B cell (primary cell): Measurements from ENCODE around the gene PARD3. TPM values are rescaled to one million over a fixed set of nuclear protein-coding genes. Genes with fewer than 3 reads are reported as not detected.

Experiments used
- ATAC-seq: fragments of 200-7000 bp; cut with Tn5 transposase; one replicate; pipeline ENCODE4 v1.10.0; 2021; ENCODE audit warnings: low read depth, mild to moderate bottlenecking, moderate number of reproducible peaks, moderate library complexity
- CTCF ChIA-PET: fragments of 350-600 bp; sonication (Branson Sonifier 250); formaldehyde crosslinking; loops from one replicate; lab custom pipeline; 2021; ENCODE audit warnings: antibody characterized with exemption, inconsistent platforms; lab: Charles Lee
- POLR2A ChIA-PET: fragments of 350-600 bp; sonication (Branson Sonifier 250); formaldehyde crosslinking; loops from one replicate; lab custom pipeline; 2021; ENCODE audit warnings: antibody characterized with exemption; lab: Charles Lee
- DNase-seq: peaks from one replicate; pipeline ENCODE4 v3.0.0; 2013
- H2AFZ ChIP-seq: 2 replicates; pipeline ENCODE4 v1.6.1; 2012; ENCODE audit warnings: mild to moderate bottlenecking, low read depth, low read length; ENCODE audit not compliant: insufficient read depth, poor library complexity, severe bottlenecking
- H3K27ac ChIP-seq, 2 donors: 1 replicate in 1 of 2; 2 replicates in 1 of 2; pipeline ENCODE4 v1.5.1; 2012 to 2013; ENCODE audit warnings: low read length in 2 of 2, mild to moderate bottlenecking in 2 of 2, moderate library complexity in 1 of 2
- H3K27me3 ChIP-seq, 4 experiments: fragments of 200-600 bp in 1 of 4; sonication (generic) in 1 of 4; replicated peaks in 1 of 4; 1 replicate in 2 of 4; 2 replicates in 2 of 4; pipeline versions ENCODE4 v1.6.1 to v1.7.0; 2013 to 2016; ENCODE audit warnings: low read length in 3 of 4, mild to moderate bottlenecking in 2 of 4, mixed read lengths in 1 of 4, moderate library complexity in 1 of 4; ENCODE audit not compliant: insufficient read depth in 4 of 4, control insufficient read depth in 3 of 4; ENCODE audit errors: control extremely low read depth in 1 of 4
- H3K36me3 ChIP-seq, 2 experiments: replicated peaks in 1 of 2; 1 replicate in 1 of 2; 2 replicates in 1 of 2; pipeline versions ENCODE4 v1.6.1 to v1.7.1; 2013; ENCODE audit warnings: low read length in 1 of 2; ENCODE audit not compliant: insufficient read depth in 2 of 2, control insufficient read depth in 1 of 2; ENCODE audit errors: control extremely low read depth in 1 of 2, extremely low read depth in 1 of 2
- H3K4me1 ChIP-seq, 2 donors: fragments of 200-600 bp in 1 of 2; sonication (generic) in 1 of 2; 1 replicate in 1 of 2; 2 replicates in 1 of 2; pipeline versions ENCODE4 v1.5.1 to v1.6.1; 2013 to 2017; ENCODE audit warnings: low read length in 2 of 2; ENCODE audit not compliant: control insufficient read depth in 2 of 2, insufficient read depth in 2 of 2
- H3K4me2 ChIP-seq: replicated peaks from 2 replicates; pipeline ENCODE3; 2012; ENCODE audit warnings: mild to moderate bottlenecking, low read depth, low read length; ENCODE audit not compliant: poor library complexity, severe bottlenecking
- H3K4me3 ChIP-seq, 5 experiments: fragments of 200-600 bp in 1 of 5; sonication (generic) in 1 of 5; 1 replicate in 3 of 5; 2 replicates in 2 of 5; pipeline versions ENCODE4 v1.5.1 to v1.7.0; 2011 to 2016; ENCODE audit warnings: low read length in 4 of 5, mild to moderate bottlenecking in 4 of 5, low read depth in 2 of 5, control low read depth in 1 of 5, moderate library complexity in 1 of 5; ENCODE audit not compliant: insufficient read depth in 1 of 5; ENCODE audit errors: control extremely low read depth in 1 of 5, extremely low read depth in 1 of 5
- H3K79me2 ChIP-seq: fragments of 200-600 bp; sonication (generic); one replicate; pipeline ENCODE4 v1.6.0; 2016; ENCODE audit warnings: low read length; ENCODE audit not compliant: control insufficient read depth, insufficient read depth
- H3K9ac ChIP-seq: fragments of 200-600 bp; sonication (generic); 2 replicates; pipeline ENCODE4 v1.6.1; 2017; ENCODE audit warnings: mild to moderate bottlenecking, low read length, moderate library complexity
- H3K9me3 ChIP-seq, 3 donors: one replicate each; pipeline versions ENCODE4 v1.6.1 to v1.7.1; 2013; ENCODE audit warnings: low read length in 2 of 3; ENCODE audit not compliant: control insufficient read depth in 2 of 3, insufficient read depth in 1 of 3; ENCODE audit errors: control extremely low read depth in 1 of 3
- H4K20me1 ChIP-seq: 2 replicates; pipeline ENCODE4 v1.6.0; 2012; ENCODE audit warnings: mild to moderate bottlenecking, low read length; ENCODE audit not compliant: insufficient read depth, control insufficient read depth, poor library complexity, severe bottlenecking
- H3K27ac Mint-ChIP-seq: one replicate; pipeline ENCODE4 v1.8.0; 2021; ENCODE audit warnings: mixed read lengths
- H3K27me3 Mint-ChIP-seq: one replicate; pipeline ENCODE4 v1.8.0; 2021; ENCODE audit warnings: mixed read lengths
- H3K4me1 Mint-ChIP-seq: one replicate; pipeline ENCODE4 v1.8.0; 2021; ENCODE audit warnings: mixed read lengths
- H3K4me3 Mint-ChIP-seq: one replicate; pipeline ENCODE4 v1.8.0; 2021; ENCODE audit warnings: mixed read lengths
- H3K9me3 Mint-ChIP-seq: one replicate; pipeline ENCODE4 v1.8.0; 2022; ENCODE audit warnings: mixed read lengths; ENCODE audit not compliant: insufficient read depth
- CTCF ChIP-seq: fragments of 200-600 bp; IDR thresholded peaks from one replicate; pipeline ENCODE4 v1.8.0; 2022; ENCODE audit warnings: antibody characterized with exemption, mild to moderate bottlenecking
- EZH2 ChIP-seq: IDR thresholded peaks from 2 replicates; pipeline ENCODE4 v1.6.1; 2012; ENCODE audit warnings: borderline replicate concordance, low read depth, mild to moderate bottlenecking, moderate library complexity, low read length; ENCODE audit not compliant: insufficient read depth, poor library complexity, severe bottlenecking
- WGBS: methylation state at CpG from one replicate; pipeline ENCODE4 v1.1.5; 2013; ENCODE audit warnings: missing lambda C conversion rate; ENCODE audit not compliant: insufficient coverage; 5-methylcytosine and 5-hydroxymethylcytosine counted together
- intact Hi-C: fragments of 100-400 bp; cut with micrococcal nuclease; formaldehyde crosslinking; loops from one replicate; pipeline ENCODE4 v1.10.0; 2022
- polyA plus RNA-seq: library from polyadenylated mRNA; depleted of rRNA; stranded (reverse); fragments of >200 nt; gene quantifications from 2 replicates; pipeline ENCODE4 v1.2.3, GENCODE V29; 2012
- total RNA-seq, 2 donors: library from RNA; stranded (reverse); fragments of 120-200 nt in 1 of 2; gene quantifications; 1 replicate in 1 of 2; 2 replicates in 1 of 2; pipeline versions ENCODE4 v1.2.3 to v1.2.4, GENCODE V29; 2013 to 2022

PARD3 gene
- total and polyA plus RNA-seq, 2 donors (not counting 1 experiment from before 2014, with no cell fraction given): not detected

GRCh38 chr10:34494012-34494411 lies 321.1 kb downstream of the PARD3 start:
- no peak for ATAC-seq
- H2AFZ ChIP-seq: no peak overlapping the region
- H3K4me3 ChIP-seq: no peak overlapping the region
- H3K9me3 ChIP-seq: no peaks in the 10 kb centered on the region
- ChIA-PET POLR2A (no interaction called here), CTCF (no interaction called here)
- no peaks in the 10 kb centered on the region for H3K9me3 Mint-ChIP-seq
- no peaks in the 10 kb centered on the region for H3K4me1 ChIP-seq
- H3K4me1 Mint-ChIP-seq: no peaks in the 10 kb centered on the region
- no peaks in the 10 kb centered on the region for H3K79me2 ChIP-seq
- TF ChIP-seq EZH2 (no peak), CTCF (no peak)
- no peak overlapping the region for H3K4me2 ChIP-seq
- WGBS: 96% methylated on average over 4 of the region's 5 CpGs
- H3K9ac ChIP-seq: no peak overlapping the region
- DNase-seq: no peak
- no peak overlapping the region for H3K27ac ChIP-seq
- no peaks in the 10 kb centered on the region for H4K20me1 ChIP-seq
- intact Hi-C loops: no loop called here
- H3K4me3 Mint-ChIP-seq: no peak overlapping the region
- no peak overlapping the region for H3K27ac Mint-ChIP-seq
- no peaks in the 10 kb centered on the region for H3K36me3 ChIP-seq
- H3K27me3 ChIP-seq: no peaks in the 10 kb centered on the region
- H3K27me3 Mint-ChIP-seq: no peaks in the 10 kb centered on the region

GRCh38 chr10:34492081-34492480 lies 323.0 kb downstream of the PARD3 start:
- DNase-seq (no peak), ATAC-seq (no peak)
- Mint-ChIP-seq H3K4me3 (no peak overlapping the region), H3K9me3 (no peaks in the 10 kb centered on the region), H3K27ac (no peak overlapping the region), H3K4me1 (no peaks in the 10 kb centered on the region), H3K27me3 (no peaks in the 10 kb centered on the region)
- Histone ChIP-seq H3K4me2 (no peak overlapping the region), H3K79me2 (no peaks in the 10 kb centered on the region), H4K20me1 (no peaks in the 10 kb centered on the region), H3K27me3 (no peaks in the 10 kb centered on the region), H3K9me3 (no peaks in the 10 kb centered on the region), H2AFZ (no peak overlapping the region), H3K9ac (no peak overlapping the region), H3K4me1 (no peaks in the 10 kb centered on the region), H3K36me3 (no peaks in the 10 kb centered on the region), H3K27ac (no peak overlapping the region), H3K4me3 (no peak overlapping the region)
- ChIA-PET POLR2A (no interaction called here), CTCF (no interaction called here)
- TF ChIP-seq EZH2 (no peak), CTCF (no peak)
- intact Hi-C loops: no loop called here
- 100% methylated on average over 5 of the region's 7 CpGs for WGBS
